ENCODE data around the gene CTNNA3. TPM values are rescaled to one million over a fixed set of nuclear protein-coding genes. Genes with fewer than 3 reads are reported as not detected.

Gene CTNNA3
- polyA plus RNA-seq, 1 experiment, result not detected

- no peak for DNase-seq (ENCODE audit: low read depth)
- Histone ChIP-seq H3K36me3 (ENCODE audit: control insufficient read depth, insufficient read depth, low read length) (no peaks in the 10 kb centered on the region), H3K27me3 (ENCODE audit: control insufficient read depth, insufficient read depth, low read length) (no peaks in the 10 kb centered on the region), H3K4me3 (ENCODE audit: low read depth, low read length) (no peak overlapping the region)
- ChIA-PET POLR2A (no interaction called here), CTCF (interaction anchor here (0.6 kb wide), 1 partner anchor 57 kb away, joined by 3 read pairs; no protein-coding TSS in a partner anchor)
- TF ChIP-seq, protein P1, sequence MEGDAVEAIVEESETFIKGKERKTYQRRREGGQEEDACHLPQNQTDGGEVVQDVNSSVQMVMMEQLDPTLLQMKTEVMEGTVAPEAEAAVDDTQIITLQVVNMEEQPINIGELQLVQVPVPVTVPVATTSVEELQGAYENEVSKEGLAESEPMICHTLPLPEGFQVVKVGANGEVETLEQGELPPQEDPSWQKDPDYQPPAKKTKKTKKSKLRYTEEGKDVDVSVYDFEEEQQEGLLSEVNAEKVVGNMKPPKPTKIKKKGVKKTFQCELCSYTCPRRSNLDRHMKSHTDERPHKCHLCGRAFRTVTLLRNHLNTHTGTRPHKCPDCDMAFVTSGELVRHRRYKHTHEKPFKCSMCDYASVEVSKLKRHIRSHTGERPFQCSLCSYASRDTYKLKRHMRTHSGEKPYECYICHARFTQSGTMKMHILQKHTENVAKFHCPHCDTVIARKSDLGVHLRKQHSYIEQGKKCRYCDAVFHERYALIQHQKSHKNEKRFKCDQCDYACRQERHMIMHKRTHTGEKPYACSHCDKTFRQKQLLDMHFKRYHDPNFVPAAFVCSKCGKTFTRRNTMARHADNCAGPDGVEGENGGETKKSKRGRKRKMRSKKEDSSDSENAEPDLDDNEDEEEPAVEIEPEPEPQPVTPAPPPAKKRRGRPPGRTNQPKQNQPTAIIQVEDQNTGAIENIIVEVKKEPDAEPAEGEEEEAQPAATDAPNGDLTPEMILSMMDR (IDR thresholded peaks at IDR 0.05; ENCODE audit: insufficient read depth, low read depth, low read length), result no peak
These were observed 761.3 kb downstream of the CTNNA3 start for GRCh38 chr10:66934711-66935110.

GRCh38 chr10:66931949-66932343 is 764.0 kb downstream of the CTNNA3 start:
- Histone ChIP-seq H3K36me3 (ENCODE audit: control insufficient read depth, insufficient read depth, low read length) (no peaks in the 10 kb centered on the region), H3K4me3 (ENCODE audit: low read depth, low read length) (no peak overlapping the region), H3K27me3 (ENCODE audit: control insufficient read depth, insufficient read depth, low read length) (peaks cover 8% of the 10 kb centered on the region; the same call in 1 of the 2 replicates)
- CTCF ChIA-PET, result interaction anchor here (0.8 to 1.0 kb wide), 2 partner anchors 33 to 141 kb away, joined by 3 read pairs; no protein-coding TSS in a partner anchor
- DNase-seq (ENCODE audit: low read depth), result no peak
- TF ChIP-seq, protein P1 (IDR thresholded peaks at IDR 0.05; ENCODE audit: insufficient read depth, low read depth, low read length), result no peak
- POLR2A ChIA-PET, result no interaction called here

- POLR2A ChIA-PET, result no interaction called here
- H3K27me3 ChIP-seq (ENCODE audit: control insufficient read depth, insufficient read depth, low read length), result peaks cover 8% of the 10 kb centered on the region; the same call in 1 of the 2 replicates
- no peak overlapping the region for H3K4me3 ChIP-seq (ENCODE audit: low read depth, low read length)
- CTCF ChIA-PET, result interaction anchor here (0.6 to 1.0 kb wide), 3 partner anchors 33 to 753 kb away, joined by 3 read pairs; no protein-coding TSS in a partner anchor
- DNase-seq (ENCODE audit: low read depth), result peak; percentile 10
- H3K36me3 ChIP-seq (ENCODE audit: control insufficient read depth, insufficient read depth, low read length), result no peaks in the 10 kb centered on the region
- TF ChIP-seq, protein P1 (IDR thresholded peaks at IDR 0.05; ENCODE audit: insufficient read depth, low read depth, low read length), result peak; percentile 70
These were observed 764.6 kb downstream of the CTNNA3 start for GRCh38 chr10:66931340-66931948.

DNA sequence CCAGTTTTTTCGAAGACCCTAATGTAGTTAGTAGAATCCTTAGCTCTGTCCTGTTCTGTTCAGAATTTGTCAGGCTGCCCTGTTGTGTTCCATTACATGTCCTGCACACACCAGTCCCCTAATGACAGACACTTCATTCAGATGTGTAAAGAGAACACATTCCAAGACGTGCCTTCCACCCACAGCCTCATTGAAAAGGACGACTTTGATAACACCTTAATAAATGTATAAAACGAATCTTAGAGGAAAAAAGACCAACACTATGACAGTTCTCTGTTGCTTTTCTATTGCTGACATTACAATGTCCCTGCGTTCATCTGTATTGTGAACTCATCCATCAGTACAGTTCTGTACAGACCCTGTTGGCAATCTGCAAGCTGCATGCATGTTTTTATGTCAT is 766.6 kb downstream of the CTNNA3 start:
- no peak overlapping the region for H3K4me3 ChIP-seq (ENCODE audit: low read depth, low read length)
- ChIA-PET CTCF (interaction anchor here (0.6 kb wide), 1 partner anchor 343 kb away, joined by 3 read pairs; no protein-coding TSS in a partner anchor), POLR2A (no interaction called here)
- DNase-seq (ENCODE audit: low read depth), result no peak
- H3K36me3 ChIP-seq (ENCODE audit: control insufficient read depth, insufficient read depth, low read length), result no peaks in the 10 kb centered on the region
- TF ChIP-seq, protein P1 (IDR thresholded peaks at IDR 0.05; ENCODE audit: insufficient read depth, low read depth, low read length), result no peak
- H3K27me3 ChIP-seq (ENCODE audit: control insufficient read depth, insufficient read depth, low read length), result peaks cover 8% of the 10 kb centered on the region; the same call in 1 of the 2 replicates

DNA sequence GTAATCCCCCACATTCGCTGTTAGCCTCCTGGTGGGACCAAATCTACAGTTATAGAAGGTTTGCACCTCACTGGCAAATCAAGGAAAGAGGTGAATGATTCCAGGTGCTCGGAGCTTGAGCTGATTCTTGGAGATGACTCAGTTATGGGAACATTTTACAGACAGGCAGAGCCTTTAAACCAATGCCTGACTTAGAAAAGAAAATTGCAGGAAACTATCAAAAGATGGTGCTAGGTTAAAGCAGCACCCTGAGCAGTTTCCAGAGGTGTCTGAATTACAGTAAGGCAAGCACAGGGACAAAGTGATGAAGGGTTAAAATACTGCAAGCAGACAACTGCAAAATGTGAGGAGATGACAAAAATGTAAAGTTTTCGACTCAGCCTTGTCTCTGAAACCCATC is 767.2 kb downstream of the CTNNA3 start:
- no peaks in the 10 kb centered on the region for H3K36me3 ChIP-seq (ENCODE audit: control insufficient read depth, insufficient read depth, low read length)
- TF ChIP-seq, protein P1 (IDR thresholded peaks at IDR 0.05; ENCODE audit: insufficient read depth, low read depth, low read length), result no peak
- no peak overlapping the region for H3K4me3 ChIP-seq (ENCODE audit: low read depth, low read length)
- ChIA-PET CTCF (no interaction called here), POLR2A (no interaction called here)
- H3K27me3 ChIP-seq (ENCODE audit: control insufficient read depth, insufficient read depth, low read length), result peaks cover 8% of the 10 kb centered on the region; the same call in 1 of the 2 replicates
- DNase-seq (ENCODE audit: low read depth), result no peak

All from BJ (cell line).